C4-2B (cell line): ENCODE results near the gene ADAMTS14.

Experiments used
- ZFX ChIP-seq: fragments of 450-650 bp; IDR thresholded peaks from 2 replicates; pipeline ENCODE4 v1.6.1; 2017
- TF ChIP-seq, protein P1 (sequence below): fragments of 450-650 bp; conservative IDR thresholded peaks from 2 replicates; pipeline ENCODE4 v1.5.1; 2017; ENCODE audit warnings: mild to moderate bottlenecking

DNA sequence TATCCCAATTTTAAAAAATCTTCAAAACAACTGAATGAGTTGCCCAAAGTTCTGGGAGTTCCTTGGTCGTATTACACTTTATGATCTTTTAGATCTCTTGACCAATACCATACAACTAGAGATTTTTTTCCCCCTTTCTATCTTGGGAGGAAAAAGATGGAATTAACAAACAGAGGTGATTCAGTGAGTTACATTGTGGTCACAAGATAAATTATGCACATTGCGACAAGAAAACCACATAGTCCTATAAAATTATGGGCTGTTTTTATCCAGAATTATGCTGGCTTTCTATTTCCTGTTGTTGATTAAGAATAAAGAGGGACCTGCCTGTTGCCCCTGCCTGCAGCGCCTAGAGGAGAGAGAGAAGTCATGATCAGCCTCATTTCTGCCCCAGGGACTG lies 135.2 kb downstream of the ADAMTS14 start:
- TF ChIP-seq, protein P1, sequence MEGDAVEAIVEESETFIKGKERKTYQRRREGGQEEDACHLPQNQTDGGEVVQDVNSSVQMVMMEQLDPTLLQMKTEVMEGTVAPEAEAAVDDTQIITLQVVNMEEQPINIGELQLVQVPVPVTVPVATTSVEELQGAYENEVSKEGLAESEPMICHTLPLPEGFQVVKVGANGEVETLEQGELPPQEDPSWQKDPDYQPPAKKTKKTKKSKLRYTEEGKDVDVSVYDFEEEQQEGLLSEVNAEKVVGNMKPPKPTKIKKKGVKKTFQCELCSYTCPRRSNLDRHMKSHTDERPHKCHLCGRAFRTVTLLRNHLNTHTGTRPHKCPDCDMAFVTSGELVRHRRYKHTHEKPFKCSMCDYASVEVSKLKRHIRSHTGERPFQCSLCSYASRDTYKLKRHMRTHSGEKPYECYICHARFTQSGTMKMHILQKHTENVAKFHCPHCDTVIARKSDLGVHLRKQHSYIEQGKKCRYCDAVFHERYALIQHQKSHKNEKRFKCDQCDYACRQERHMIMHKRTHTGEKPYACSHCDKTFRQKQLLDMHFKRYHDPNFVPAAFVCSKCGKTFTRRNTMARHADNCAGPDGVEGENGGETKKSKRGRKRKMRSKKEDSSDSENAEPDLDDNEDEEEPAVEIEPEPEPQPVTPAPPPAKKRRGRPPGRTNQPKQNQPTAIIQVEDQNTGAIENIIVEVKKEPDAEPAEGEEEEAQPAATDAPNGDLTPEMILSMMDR: no peak
- TF ChIP-seq ZFX: no peak
